Activated CD8-positive, alpha-beta T cell treated with anti-CD3 and anti-CD28 coated beads for 36 hours (primary cell): ENCODE measurements around the gene IL12RB1. TPM values are rescaled to one million over a fixed set of nuclear protein-coding genes. Genes with fewer than 3 reads are reported as not detected.

ENCODE experiments used
- ATAC-seq: fragments of 200-7000 bp; cut with Tn5 transposase; one replicate; pipeline ENCODE4 v1.10.0; 2021; ENCODE audit warnings: mild to moderate bottlenecking, moderate library complexity
- CTCF ChIA-PET: fragments of 350-600 bp; sonication (Branson Sonifier 250); formaldehyde crosslinking; loops from one replicate; lab custom pipeline; 2021; ENCODE audit warnings: antibody characterized with exemption; lab: Charles Lee
- POLR2A ChIA-PET: fragments of 350-600 bp; sonication (Branson Sonifier 250); formaldehyde crosslinking; loops from one replicate; lab custom pipeline; 2021; ENCODE audit warnings: antibody characterized with exemption; lab: Charles Lee
- DNase-seq: peaks from one replicate; pipeline ENCODE4 v3.0.0-alpha.2; 2020
- H3K27ac Mint-ChIP-seq: one replicate; pipeline ENCODE4 v1.8.0; 2021; ENCODE audit warnings: mild to moderate bottlenecking, mixed read lengths
- H3K27me3 Mint-ChIP-seq: one replicate; pipeline ENCODE4 v1.8.0; 2021; ENCODE audit warnings: mixed read lengths
- H3K36me3 Mint-ChIP-seq: one replicate; pipeline ENCODE4 v1.8.0; 2021; ENCODE audit warnings: low read depth, mixed read lengths
- H3K4me1 Mint-ChIP-seq: one replicate; pipeline ENCODE4 v1.8.0; 2021; ENCODE audit warnings: low read depth, mixed read lengths
- H3K4me3 Mint-ChIP-seq: one replicate; pipeline ENCODE4 v1.8.0; 2021; ENCODE audit warnings: mild to moderate bottlenecking, moderate library complexity, mixed read lengths
- H3K9me3 Mint-ChIP-seq: one replicate; pipeline ENCODE4 v1.8.0; 2021; ENCODE audit warnings: mixed read lengths
- intact Hi-C: fragments of 100-400 bp; cut with micrococcal nuclease; formaldehyde crosslinking; loops from one replicate; pipeline ENCODE4 v1.10.0; 2022
- total RNA-seq, 2 experiments: library from RNA; stranded (reverse); gene quantifications; one replicate each; pipeline ENCODE4 v1.2.3, GENCODE V29; 2021
- TF ChIP-seq, protein P1 (sequence below): fragments of 200-600 bp; IDR thresholded peaks from one replicate; pipeline ENCODE4 v1.8.0; 2022; ENCODE audit warnings: antibody characterized with exemption, mild to moderate bottlenecking

Gene IL12RB1
- total RNA-seq, 2 experiments from 2014 or later = 25.6 to 27.2 TPM

DNA sequence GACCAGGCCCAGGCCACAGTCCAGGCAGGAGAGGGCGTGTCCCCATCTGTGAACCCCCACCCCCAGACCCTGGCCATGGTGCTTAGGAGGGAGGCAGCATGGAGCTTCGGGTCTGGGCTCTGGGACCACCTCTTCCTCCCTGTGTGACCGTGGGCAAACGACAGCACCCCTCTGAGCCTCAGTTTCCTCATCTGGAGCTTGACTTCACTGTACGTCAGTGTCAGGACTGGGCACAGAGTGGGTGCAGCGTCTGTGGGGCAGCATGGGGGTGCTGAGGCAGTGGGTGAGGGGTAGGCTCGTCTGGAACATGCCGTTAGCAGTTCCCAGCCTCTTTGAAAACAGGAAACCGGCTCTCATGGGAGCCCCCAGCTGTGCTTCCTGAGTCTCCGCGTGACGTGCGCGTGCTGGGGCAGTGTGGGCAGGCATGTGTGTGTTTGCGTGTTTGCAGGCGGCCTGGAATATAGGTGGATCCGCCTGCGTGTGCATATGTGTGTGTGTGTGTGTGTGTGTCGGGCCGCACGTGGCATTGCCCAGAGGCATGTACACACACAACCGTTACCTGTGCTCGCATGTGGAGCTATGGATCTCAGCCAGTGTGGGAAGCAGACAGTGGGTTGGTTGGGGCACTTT, 63.0 kb downstream of the IL12RB1 start:
- intact Hi-C loops = no loop called here
- H3K36me3 Mint-ChIP-seq = peaks cover 4% of the 10 kb centered on the region

DNA sequence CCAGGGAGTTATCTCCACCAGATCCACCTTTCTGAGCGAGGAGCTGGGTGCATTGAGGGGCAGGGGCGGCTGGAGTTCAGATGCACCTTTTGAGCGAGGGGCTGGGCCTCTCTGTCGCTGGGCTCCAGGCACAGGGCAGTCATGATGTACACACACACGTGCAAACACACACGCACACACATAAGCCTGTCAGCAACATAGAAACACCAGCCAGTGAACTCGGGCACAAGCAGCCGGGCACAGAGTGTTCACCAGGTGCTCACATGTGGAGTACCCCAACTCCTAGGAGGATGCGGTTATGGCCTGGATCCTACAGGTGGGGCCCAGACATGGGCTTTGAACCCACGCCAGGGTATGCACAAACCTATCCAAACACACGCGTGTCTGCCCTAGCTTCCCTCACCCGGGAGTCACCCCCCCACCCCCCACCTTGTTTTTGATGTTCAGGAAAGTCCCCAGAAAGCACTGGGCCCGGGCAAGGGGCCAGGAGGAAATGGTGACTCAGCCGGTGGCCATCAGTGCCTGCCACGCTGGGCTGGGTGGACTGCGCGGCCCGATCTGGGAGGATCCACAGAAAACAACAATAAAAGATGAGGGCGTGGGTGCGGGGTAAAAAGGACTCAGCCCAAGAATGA, 65.5 kb downstream of the IL12RB1 start:
- CTCF ChIA-PET = interaction anchor here (2.1 kb wide), 1 partner anchor 14 kb away, joined by 7 read pairs; the partner anchor contains the start of gene ARRDC2

More for the DNA sequence above, 63.0 kb downstream of the IL12RB1 start:
- ATAC-seq (peak; percentile 25), DNase-seq (peak; percentile 65)
- H3K27ac Mint-ChIP-seq = peak overlapping the region; percentile 86
- H3K4me3 Mint-ChIP-seq = peak overlapping the region; percentile 57
- CTCF ChIA-PET = interaction anchor here (1.0 to 2.1 kb wide), 5 partner anchors 13 to 38 kb away, joined by 3 to 4 read pairs (median 4); partner anchors contain the start of gene ARRDC2
- no peaks in the 10 kb centered on the region for H3K9me3 Mint-ChIP-seq
- TF ChIP-seq, protein P1, sequence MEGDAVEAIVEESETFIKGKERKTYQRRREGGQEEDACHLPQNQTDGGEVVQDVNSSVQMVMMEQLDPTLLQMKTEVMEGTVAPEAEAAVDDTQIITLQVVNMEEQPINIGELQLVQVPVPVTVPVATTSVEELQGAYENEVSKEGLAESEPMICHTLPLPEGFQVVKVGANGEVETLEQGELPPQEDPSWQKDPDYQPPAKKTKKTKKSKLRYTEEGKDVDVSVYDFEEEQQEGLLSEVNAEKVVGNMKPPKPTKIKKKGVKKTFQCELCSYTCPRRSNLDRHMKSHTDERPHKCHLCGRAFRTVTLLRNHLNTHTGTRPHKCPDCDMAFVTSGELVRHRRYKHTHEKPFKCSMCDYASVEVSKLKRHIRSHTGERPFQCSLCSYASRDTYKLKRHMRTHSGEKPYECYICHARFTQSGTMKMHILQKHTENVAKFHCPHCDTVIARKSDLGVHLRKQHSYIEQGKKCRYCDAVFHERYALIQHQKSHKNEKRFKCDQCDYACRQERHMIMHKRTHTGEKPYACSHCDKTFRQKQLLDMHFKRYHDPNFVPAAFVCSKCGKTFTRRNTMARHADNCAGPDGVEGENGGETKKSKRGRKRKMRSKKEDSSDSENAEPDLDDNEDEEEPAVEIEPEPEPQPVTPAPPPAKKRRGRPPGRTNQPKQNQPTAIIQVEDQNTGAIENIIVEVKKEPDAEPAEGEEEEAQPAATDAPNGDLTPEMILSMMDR = no peak
- H3K4me1 Mint-ChIP-seq = peaks cover 46% of the 10 kb centered on the region
- H3K27me3 Mint-ChIP-seq = no peaks in the 10 kb centered on the region
- POLR2A ChIA-PET = interaction anchor here (0.8 to 2.0 kb wide), 10 partner anchors 8 to 257 kb away, joined by 3 to 8 read pairs (median 4); partner anchors contain the start of genes ARRDC2, IL12RB1 and JUND

DNA sequence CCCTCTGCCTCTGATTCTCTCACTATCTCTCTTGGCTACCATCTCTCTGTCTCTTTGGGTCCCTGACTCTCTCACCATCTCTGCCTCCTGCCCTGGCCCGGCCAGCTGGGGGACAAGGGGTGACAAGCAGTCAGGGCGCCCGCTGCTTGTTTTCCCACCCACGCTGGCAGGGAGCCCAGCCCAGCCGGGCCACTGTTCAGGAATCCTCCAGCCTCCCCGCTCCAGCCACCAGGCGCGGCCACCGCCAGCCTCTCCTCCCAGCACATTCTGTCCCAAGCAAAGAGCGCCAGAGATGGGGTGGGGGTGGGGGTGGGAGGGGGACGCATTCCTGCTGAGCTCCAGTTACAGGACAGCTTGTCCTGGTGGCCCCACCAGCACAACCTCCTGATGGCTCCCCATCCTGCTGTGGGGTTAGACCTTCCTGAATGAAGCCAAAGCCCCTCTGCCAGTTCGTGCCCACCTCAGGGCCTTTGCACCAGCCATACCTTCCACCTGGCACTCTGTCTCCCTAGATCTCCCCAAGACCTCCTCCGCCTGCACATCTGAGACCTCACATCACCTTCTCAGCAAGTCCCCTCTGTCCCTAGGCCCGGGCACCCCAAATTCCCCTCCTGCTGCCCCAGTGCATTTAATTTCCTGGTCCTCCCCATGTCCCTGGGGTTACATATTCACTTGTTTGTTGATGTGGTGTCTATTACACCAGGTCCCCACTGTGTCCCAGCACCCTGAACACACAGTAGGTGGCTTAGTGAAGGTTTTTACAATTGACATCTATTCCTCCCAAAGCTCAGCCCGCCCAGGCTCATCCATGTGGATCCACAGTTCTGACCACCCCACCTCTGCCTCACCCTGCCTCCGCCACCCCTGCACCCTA, 66.3 kb downstream of the IL12RB1 start:
- DNase-seq (no peak), ATAC-seq (no peak)
- peak overlapping the region; percentile 76 for H3K4me3 Mint-ChIP-seq
- TF ChIP-seq, protein P1 = no peak
- H3K9me3 Mint-ChIP-seq = no peaks in the 10 kb centered on the region
- peaks cover 60% of the 10 kb centered on the region for H3K4me1 Mint-ChIP-seq
- intact Hi-C loops = no loop called here
- peaks cover 7% of the 10 kb centered on the region for H3K36me3 Mint-ChIP-seq
- ChIA-PET CTCF (interaction anchor here (2.1 kb wide), 1 partner anchor 13 kb away, joined by 7 read pairs; the partner anchor contains the start of gene ARRDC2), POLR2A (interaction anchor here (0.9 to 1.3 kb wide), 5 partner anchors 10 to 68 kb away, joined by 3 read pairs; no protein-coding TSS in a partner anchor)
- H3K27me3 Mint-ChIP-seq = no peaks in the 10 kb centered on the region
- H3K27ac Mint-ChIP-seq = peak overlapping the region; percentile 87

More for the DNA sequence above, 65.5 kb downstream of the IL12RB1 start:
- ATAC-seq (peak; percentile 38), DNase-seq (peak; percentile 80)
- POLR2A ChIA-PET = interaction anchor here (0.9 to 1.1 kb wide), 3 partner anchors 10 to 67 kb away, joined by 3 read pairs; no protein-coding TSS in a partner anchor
- peaks cover 56% of the 10 kb centered on the region for H3K4me1 Mint-ChIP-seq
- peak overlapping the region; percentile 76 for H3K4me3 Mint-ChIP-seq
- intact Hi-C loops = no loop called here
- peaks cover 4% of the 10 kb centered on the region for H3K36me3 Mint-ChIP-seq
- H3K27ac Mint-ChIP-seq = peak overlapping the region; percentile 87
- TF ChIP-seq, protein P1 = no peak
- no peaks in the 10 kb centered on the region for H3K27me3 Mint-ChIP-seq
- no peaks in the 10 kb centered on the region for H3K9me3 Mint-ChIP-seq

DNA sequence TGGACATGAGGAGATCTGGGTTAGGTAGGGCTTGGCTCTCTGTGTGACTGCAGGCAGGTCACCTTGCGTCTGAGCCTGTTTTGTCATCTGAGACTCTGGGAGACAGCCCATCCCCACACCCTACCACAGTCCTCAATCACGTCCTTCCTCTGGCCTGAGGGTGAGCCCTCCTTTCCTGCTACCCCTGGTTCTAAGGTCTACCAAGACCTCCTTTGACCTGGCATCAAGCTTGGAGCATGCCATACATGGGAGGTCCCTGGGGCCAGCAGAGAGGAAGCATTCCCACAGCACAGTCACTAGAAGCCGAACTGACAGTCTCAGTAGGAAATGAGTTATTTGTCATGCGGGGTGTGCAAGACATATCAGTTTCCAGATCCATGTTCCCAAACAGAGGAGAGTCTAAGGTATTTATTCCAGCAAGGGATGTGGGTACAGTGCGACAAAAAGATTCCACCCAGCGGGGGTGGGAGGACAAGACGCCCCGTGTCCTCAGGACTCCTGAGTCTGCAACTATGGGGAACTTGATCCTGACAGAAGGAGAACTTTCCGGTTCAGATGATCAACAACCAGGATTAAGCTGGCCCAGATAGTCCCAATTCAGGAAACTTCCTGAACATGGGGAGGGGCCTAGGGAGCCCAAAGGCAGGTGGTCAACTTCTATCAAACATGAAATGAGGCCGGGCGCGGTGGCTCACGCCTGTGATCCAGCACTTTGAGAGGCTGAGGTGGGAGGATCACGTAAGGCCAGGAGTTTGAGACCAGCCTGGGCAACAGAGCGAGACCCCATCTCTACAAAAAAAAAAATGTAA, 69.3 kb downstream of the IL12RB1 start:
- peak overlapping the region; percentile 43 for H3K27ac Mint-ChIP-seq
- H3K9me3 Mint-ChIP-seq = no peaks in the 10 kb centered on the region
- ChIA-PET POLR2A (interaction anchor here (0.6 to 1.0 kb wide), 2 partner anchors 27 to 34 kb away, joined by 3 read pairs; no protein-coding TSS in a partner anchor), CTCF (interaction anchor here (0.5 to 1.5 kb wide), 3 partner anchors 10 to 41 kb away, joined by 3 to 4 read pairs (median 4); no protein-coding TSS in a partner anchor)
- no peak for DNase-seq
- H3K36me3 Mint-ChIP-seq = peaks cover 33% of the 10 kb centered on the region
- H3K27me3 Mint-ChIP-seq = no peaks in the 10 kb centered on the region
- H3K4me1 Mint-ChIP-seq = peaks cover 68% of the 10 kb centered on the region
- TF ChIP-seq, protein P1 = no peak
- no peak for ATAC-seq
- no peak overlapping the region for H3K4me3 Mint-ChIP-seq
- intact Hi-C loops = no loop called here
